Transverse colon (tissue), 4 donors: ENCODE results near the gene PIK3C2G. TPM values are rescaled to one million over a fixed set of nuclear protein-coding genes. Genes with fewer than 3 reads are reported as not detected.

Experiments
- DNase-seq: peaks from one replicate; pipeline ENCODE4 v3.0.0-alpha.2; 2019
- H3K27ac ChIP-seq, 4 donors: fragments of 200-600 bp; sonication (generic); 2 replicates each; pipeline ENCODE4 v1.5.1; 2016 to 2018; ENCODE audit warnings: inconsistent platforms in 4 of 4
- H3K27me3 ChIP-seq: fragments of 200-600 bp; sonication (generic); 2 replicates; pipeline ENCODE4 v1.5.1; 2017; ENCODE audit warnings: inconsistent platforms
- H3K36me3 ChIP-seq, 4 donors: fragments of 200-600 bp; sonication (generic); 2 replicates each; pipeline ENCODE4 v1.5.1; 2017 to 2019; ENCODE audit warnings: inconsistent platforms in 4 of 4
- H3K4me1 ChIP-seq, 4 donors: fragments of 200-600 bp; sonication (generic); 2 replicates each; pipeline ENCODE4 v1.5.1; 2017 to 2020; ENCODE audit warnings: inconsistent platforms in 4 of 4
- H3K4me3 ChIP-seq, 4 donors: fragments of 200-600 bp; sonication (generic); 1 replicate in 1 of 4; 2 replicates in 3 of 4; pipeline versions ENCODE4 v1.5.1 to v1.6.1; 2017 to 2019; ENCODE audit warnings: inconsistent platforms in 4 of 4
- H3K9me3 ChIP-seq, 2 donors: fragments of 200-600 bp; sonication (generic); 2 replicates each; pipeline ENCODE4 v1.5.1; 2017 to 2019; ENCODE audit warnings: inconsistent platforms in 2 of 2
- EP300 ChIP-seq: sonication (generic); formaldehyde crosslinking; IDR thresholded peaks from one replicate; pipeline ENCODE4 v1.6.1; 2017; ENCODE audit warnings: antibody characterized with exemption, low read depth
- POLR2A ChIP-seq: fragments of 450-650 bp; IDR thresholded peaks from one replicate; pipeline ENCODE4 v1.6.1; 2016; ENCODE audit warnings: antibody characterized with exemption, mild to moderate bottlenecking, moderate library complexity
- POLR2AphosphoS5 ChIP-seq, 3 donors: sonication (generic); formaldehyde crosslinking; IDR thresholded peaks; one replicate each; pipeline ENCODE4 v1.6.1; 2016; ENCODE audit warnings: antibody characterized with exemption in 3 of 3
- WGBS, 2 donors: methylation state at CpG; one replicate each; pipeline ENCODE4 v1.1.5; 2018; ENCODE audit warnings: low coverage in 1 of 2; 5-methylcytosine and 5-hydroxymethylcytosine counted together
- in situ Hi-C, 4 donors: fragments of 200-750 bp; cut with MboI; loops; one replicate each; pipeline versions ENCODE4 v1.15.0 to v1.15.1; 2017; ENCODE audit warnings: low sequenced_read_pairs in 3 of 4, low pct_ligation_motif_present in 1 of 4, low pct_unique_long_range_greater_than_20kb in 1 of 4
- intact Hi-C: fragments of 100-400 bp; cut with DNase I; formaldehyde crosslinking; loops from one replicate; pipeline ENCODE4 v1.15.1; 2023; ENCODE audit warnings: low total_unique reads
- total RNA-seq, 4 donors: library from RNA; depleted of rRNA; stranded (reverse); fragments of >200 nt; gene quantifications; one replicate each; pipeline ENCODE4 v1.1.0, GENCODE V29; 2016
- TF ChIP-seq, protein P1 (sequence below), 5 experiments: fragments of 200-600 bp in 3 of 5; fragments of 450-650 bp in 2 of 5; sonication (generic) in 3 of 5; IDR thresholded peaks; 1 replicate in 2 of 5; 2 replicates in 3 of 5; pipeline ENCODE4 v1.5.1; 2016 to 2017; ENCODE audit warnings: antibody characterized with exemption in 5 of 5, inconsistent platforms in 3 of 5, mild to moderate bottlenecking in 2 of 5, moderate library complexity in 1 of 5

The PIK3C2G gene
- total RNA-seq, 4 donors from 2014 or later: 0.32 to 2.7 (median 1.1) TPM

DNA sequence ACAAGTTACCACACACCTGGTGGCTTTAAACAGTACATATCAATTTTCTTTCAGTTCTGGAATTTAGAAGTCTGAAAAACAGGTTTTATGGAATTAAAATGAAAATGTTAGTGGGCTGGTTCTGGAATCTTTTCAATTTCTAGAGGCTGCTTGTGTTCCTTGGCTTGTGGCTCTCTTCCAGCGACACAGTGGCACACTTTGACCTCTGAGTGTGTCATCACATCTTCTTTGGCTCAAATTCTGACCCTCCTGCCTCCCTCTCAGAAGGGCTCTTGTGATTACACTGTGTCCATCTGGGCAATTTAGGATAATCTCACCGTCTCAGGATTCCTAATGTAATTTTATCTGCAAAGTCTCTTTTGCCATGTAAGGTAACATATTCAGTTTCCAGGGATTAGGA lies 306.5 kb downstream of the PIK3C2G start:
- intact Hi-C loops: no loop called here
- H3K36me3 ChIP-seq: no peaks in the 10 kb centered on the region
- no peak overlapping the region for H3K4me3 ChIP-seq
- TF ChIP-seq EP300 (no peak), POLR2A (no peak), POLR2AphosphoS5 (IDR thresholded peaks at IDR 0.05) (no peak)
- TF ChIP-seq, protein P1, sequence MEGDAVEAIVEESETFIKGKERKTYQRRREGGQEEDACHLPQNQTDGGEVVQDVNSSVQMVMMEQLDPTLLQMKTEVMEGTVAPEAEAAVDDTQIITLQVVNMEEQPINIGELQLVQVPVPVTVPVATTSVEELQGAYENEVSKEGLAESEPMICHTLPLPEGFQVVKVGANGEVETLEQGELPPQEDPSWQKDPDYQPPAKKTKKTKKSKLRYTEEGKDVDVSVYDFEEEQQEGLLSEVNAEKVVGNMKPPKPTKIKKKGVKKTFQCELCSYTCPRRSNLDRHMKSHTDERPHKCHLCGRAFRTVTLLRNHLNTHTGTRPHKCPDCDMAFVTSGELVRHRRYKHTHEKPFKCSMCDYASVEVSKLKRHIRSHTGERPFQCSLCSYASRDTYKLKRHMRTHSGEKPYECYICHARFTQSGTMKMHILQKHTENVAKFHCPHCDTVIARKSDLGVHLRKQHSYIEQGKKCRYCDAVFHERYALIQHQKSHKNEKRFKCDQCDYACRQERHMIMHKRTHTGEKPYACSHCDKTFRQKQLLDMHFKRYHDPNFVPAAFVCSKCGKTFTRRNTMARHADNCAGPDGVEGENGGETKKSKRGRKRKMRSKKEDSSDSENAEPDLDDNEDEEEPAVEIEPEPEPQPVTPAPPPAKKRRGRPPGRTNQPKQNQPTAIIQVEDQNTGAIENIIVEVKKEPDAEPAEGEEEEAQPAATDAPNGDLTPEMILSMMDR (IDR thresholded peaks at IDR 0.05): no peak
- in situ Hi-C loops: no loop called here
- DNase-seq: no peak
- H3K9me3 ChIP-seq: no peaks in the 10 kb centered on the region
- no peaks in the 10 kb centered on the region for H3K27me3 ChIP-seq
- no peaks in the 10 kb centered on the region for H3K4me1 ChIP-seq
- 75 to 76% methylated on average over 1 to 2 of the region's 2 CpGs for WGBS, 2 donors
- H3K27ac ChIP-seq: no peak overlapping the region

DNA sequence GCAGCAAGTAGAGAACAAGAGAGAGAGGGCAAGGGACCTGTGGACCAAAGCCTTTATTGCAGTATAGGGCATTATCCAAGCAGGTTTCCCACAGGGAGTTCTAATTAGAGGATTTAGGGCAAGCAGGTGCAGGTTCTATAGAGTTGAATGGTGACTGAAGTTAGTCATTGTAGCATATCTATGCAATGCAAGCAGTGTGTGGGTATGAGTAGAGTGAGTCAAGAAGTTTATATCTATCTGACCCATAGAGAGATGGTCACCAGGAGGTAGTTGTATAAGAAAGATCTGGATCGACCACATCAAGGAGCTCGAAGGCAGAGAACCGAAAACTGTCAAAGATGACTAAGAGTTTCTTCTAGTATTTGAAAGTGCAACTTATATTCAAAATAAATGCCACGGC lies 309.2 kb downstream of the PIK3C2G start:
- 94 to 100% methylated on average over 1 to 4 of the region's 4 CpGs for WGBS, 2 donors

DNA sequence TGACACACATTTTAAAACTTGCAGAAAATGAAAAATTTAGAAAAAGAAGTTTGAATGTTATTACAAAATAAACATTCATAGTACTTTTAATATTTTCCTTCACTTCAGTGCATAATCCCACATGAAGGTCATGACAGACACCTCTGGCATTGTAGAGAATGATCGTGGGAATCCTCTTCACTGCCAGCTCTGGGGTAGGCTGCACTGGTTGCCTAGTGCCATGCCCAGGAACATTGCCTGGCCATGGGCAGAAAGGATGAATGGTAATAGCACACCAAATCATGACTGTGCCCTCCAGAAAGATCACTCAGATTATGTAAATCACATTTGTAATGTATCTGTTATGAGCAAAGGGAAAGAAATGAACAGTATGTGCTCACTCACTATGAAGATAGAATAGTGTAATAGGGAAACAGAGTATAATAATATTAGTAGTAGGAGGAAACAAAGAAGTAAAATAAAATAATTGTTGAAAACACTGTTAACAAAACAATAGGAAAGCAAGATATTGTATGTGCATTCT lies 314.8 kb downstream of the PIK3C2G start:
- in situ Hi-C loops (no loop called here), intact Hi-C loops (loop anchor here (10.0 kb wide), 1 partner anchor 699 kb away; no protein-coding TSS in a partner anchor)
- Histone ChIP-seq H3K27me3 (no peaks in the 10 kb centered on the region), H3K9me3 (no peaks in the 10 kb centered on the region), H3K4me1 (no peaks in the 10 kb centered on the region), H3K4me3 (no peak overlapping the region), H3K36me3 (no peaks in the 10 kb centered on the region), H3K27ac (no peak overlapping the region)
- no peak for DNase-seq
- WGBS, 2 donors: 76 to 88% methylated on average over 1 of the region's 1 CpG
- TF ChIP-seq POLR2A (no peak), POLR2AphosphoS5 (IDR thresholded peaks at IDR 0.05) (no peak), EP300 (no peak)
- TF ChIP-seq, protein P1 (IDR thresholded peaks at IDR 0.05): no peak

More for the DNA sequence above, 309.2 kb downstream of the PIK3C2G start:
- in situ Hi-C loops (no loop called here), intact Hi-C loops (loop anchor here (10.0 kb wide), 1 partner anchor 704 kb away; no protein-coding TSS in a partner anchor)
- Histone ChIP-seq H3K4me1 (no peaks in the 10 kb centered on the region), H3K9me3 (no peaks in the 10 kb centered on the region), H3K4me3 (no peak overlapping the region), H3K27ac (no peak overlapping the region), H3K36me3 (no peaks in the 10 kb centered on the region), H3K27me3 (no peaks in the 10 kb centered on the region)
- no peak for DNase-seq
- no peak for TF ChIP-seq POLR2AphosphoS5 (IDR thresholded peaks at IDR 0.05)
- TF ChIP-seq EP300: no peak
- no peak for TF ChIP-seq POLR2A
- TF ChIP-seq, protein P1 (IDR thresholded peaks at IDR 0.05): no peak

DNA sequence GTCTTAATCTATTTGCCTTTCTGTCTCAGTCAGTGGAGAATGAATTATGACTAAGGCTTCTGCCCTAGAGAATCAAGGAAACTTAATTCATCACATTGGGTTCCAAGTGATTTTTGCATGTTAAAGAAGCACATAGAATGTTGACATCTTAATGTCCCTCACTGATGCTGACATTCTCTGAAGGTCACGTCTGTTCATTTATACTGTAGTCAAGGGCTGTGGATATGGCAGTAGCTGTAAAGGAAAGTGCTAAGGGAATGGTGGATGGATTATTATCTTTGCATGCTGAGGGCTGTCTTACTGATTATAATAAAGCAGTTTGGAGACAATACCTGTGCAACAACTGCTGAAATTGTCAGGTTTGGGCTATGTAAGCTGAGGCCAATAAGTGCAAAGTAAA lies 315.3 kb downstream of the PIK3C2G start:
- WGBS, 2 donors: 75 to 80% methylated on average over 1 of the region's 1 CpG
- Histone ChIP-seq H3K4me3 (no peak overlapping the region), H3K36me3 (no peaks in the 10 kb centered on the region), H3K27me3 (no peaks in the 10 kb centered on the region), H3K4me1 (no peaks in the 10 kb centered on the region), H3K27ac (no peak overlapping the region), H3K9me3 (no peaks in the 10 kb centered on the region)
- in situ Hi-C loops (no loop called here), intact Hi-C loops (loop anchor here (10.0 kb wide), 1 partner anchor 698 kb away; no protein-coding TSS in a partner anchor)
- no peak for DNase-seq
- TF ChIP-seq POLR2A (no peak), POLR2AphosphoS5 (IDR thresholded peaks at IDR 0.05) (no peak), EP300 (no peak)
- TF ChIP-seq, protein P1 (IDR thresholded peaks at IDR 0.05): no peak
